ELR (cell line): Measurements from ENCODE around the gene SPINT1.

Experiments used
- DNase-seq: peaks from one replicate; pipeline ENCODE4 v3.0.0-alpha.2; 2015; ENCODE audit warnings: low read depth

The SPINT1 gene

DNA sequence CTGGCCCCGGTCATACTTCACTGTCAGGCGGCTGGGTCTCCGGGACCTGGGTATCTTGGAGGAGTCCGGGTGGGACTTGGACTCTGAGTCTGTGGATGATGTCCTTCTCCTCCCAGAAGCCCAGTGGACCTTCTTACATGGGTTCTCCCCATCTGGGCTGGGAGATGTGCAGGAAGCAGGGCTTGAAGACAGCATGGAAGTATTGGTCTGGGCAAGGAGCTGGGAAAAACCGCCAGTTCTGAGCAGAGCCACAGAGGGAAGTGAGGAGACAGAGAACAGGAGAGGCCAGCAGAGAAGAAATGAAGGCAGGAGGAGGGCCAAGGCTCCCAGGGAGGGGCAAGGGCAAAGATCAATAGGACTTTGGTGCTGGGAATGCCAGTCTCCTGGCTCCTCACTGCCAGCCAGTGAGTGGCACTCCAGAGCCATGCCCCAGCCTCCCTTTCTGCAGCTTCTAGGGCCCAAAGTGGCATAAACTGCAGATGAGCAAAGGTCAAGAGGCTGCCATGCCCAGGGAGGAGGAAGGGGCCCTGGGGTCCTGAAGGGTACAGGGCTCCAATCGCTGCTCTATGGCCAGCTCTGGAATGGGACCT, 15.3 kb upstream of the SPINT1 start, which contains the start of gene PPP1R14D:
TSS of gene PPP1R14D (minus strand) at position 262 of the 590 bp plus-strand sequence. CDS start at position 195, 67 bp downstream.
- no peak for DNase-seq

DNA sequence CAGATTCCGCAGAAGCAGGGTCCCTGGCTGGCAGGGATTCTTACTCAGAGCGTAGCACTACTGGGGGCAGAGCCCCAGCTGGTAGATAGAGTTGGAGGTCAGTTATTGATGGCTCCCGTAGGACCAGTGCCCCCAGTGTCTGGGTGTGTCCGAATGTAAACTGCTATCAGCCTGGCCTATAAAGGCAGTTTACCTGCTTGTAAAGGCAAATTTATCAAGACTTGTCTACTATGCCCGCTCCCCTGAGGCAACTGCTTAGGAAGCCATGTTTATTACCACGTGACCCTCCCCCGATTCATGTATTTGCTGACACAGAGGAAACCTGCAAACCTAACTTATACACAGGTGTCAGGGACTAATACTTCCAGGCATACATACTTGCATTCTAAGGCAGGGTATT, 14.7 kb upstream of the SPINT1 start:
- DNase-seq = no peak

- no peak for DNase-seq
Measured at GRCh38 chr15:40830884-40831283, 13.0 kb upstream of the SPINT1 start.

DNA sequence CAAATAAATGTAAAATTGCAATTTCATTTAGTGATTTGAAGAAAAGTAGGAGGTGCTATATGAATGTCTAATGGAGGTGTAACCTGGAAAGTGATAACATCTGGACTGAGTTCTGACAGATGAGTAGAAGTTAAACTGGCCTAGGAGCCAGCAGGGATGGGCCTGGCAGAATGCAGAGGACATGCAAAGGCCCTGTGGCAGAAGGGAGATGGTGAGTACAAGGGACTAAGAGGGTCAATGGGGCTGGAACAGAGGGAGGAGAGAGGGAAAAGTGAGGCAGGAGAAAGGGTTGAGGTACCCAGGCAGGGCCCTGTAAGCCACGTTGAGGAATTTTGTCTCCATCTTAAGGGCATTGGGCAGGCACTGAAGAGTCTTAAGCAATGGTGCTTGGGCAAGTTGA, 12.0 kb upstream of the SPINT1 start:
- DNase-seq = no peak

- no peak for DNase-seq
Measured at GRCh38 chr15:40832903-40833302, 10.9 kb upstream of the SPINT1 start.

DNA sequence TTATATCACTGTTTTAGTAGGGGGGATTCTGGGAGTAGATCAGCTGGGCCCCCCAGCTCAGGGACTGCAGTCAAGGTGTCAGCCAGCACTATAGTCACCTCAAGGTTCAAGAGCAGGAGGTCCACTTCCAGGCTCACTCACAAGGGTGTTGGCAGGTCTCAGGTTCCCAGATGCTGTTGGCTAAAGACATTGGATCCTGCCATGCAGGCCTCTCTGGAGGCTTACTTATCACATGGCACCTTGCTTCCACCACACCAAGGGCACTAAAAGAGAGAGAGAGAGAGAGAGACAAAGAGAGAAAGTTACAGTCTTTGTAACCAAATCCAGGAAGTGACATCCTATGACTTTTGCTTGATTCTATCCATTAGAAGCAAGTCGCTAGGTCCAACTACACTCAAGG, 7.8 kb upstream of the SPINT1 start:
- DNase-seq = no peak

DNA sequence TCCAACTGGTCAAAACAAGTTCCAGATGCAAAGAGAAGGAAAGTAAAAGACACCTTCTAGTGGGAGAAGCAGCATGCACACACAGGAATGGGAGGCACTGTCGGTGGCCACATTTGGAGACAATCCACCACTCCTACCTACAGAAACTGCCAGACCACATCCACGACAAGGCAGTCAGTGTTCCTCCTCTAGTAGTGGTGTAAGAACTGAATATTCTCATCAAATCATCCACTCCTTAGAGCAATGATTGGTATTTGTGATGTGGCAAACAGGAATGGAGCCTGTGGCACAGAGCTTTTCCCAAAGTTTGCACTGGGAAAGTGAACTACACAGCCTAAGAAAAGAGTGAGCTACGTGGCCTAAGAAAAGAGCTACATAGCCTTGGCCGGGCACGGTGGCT, 5.1 kb upstream of the SPINT1 start:
- DNase-seq = no peak

- DNase-seq = no peak
Measured at GRCh38 chr15:40841741-40842140, 2.1 kb upstream of the SPINT1 start.

GRCh38 chr15:40843261-40843884, 475 bp upstream of the SPINT1 start:
- DNase-seq = no peak

GRCh38 chr15:40844696-40845030, 815 bp downstream of the SPINT1 start:
- DNase-seq = peak; percentile 31

DNA sequence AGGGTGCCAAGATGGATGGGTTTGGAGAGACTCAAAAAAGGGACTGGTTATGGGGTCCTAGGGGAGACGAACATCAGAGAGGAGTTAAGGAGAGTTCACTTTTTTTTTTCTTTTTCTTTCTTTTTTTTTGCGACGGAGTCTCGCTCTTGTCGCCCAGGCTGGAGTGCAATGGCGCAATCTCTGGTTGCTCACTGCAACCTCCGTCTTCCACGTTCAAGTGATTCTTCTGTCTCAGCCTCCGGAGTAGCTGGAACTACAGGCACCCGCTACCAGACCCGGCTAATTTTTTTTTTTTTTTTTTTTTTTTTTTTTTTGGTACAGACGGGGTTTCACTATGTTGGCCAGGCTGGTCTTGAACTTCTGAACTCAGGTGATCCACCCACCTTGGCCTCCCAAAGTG, 1.2 kb downstream of the SPINT1 start:
- no peak for DNase-seq

DNA sequence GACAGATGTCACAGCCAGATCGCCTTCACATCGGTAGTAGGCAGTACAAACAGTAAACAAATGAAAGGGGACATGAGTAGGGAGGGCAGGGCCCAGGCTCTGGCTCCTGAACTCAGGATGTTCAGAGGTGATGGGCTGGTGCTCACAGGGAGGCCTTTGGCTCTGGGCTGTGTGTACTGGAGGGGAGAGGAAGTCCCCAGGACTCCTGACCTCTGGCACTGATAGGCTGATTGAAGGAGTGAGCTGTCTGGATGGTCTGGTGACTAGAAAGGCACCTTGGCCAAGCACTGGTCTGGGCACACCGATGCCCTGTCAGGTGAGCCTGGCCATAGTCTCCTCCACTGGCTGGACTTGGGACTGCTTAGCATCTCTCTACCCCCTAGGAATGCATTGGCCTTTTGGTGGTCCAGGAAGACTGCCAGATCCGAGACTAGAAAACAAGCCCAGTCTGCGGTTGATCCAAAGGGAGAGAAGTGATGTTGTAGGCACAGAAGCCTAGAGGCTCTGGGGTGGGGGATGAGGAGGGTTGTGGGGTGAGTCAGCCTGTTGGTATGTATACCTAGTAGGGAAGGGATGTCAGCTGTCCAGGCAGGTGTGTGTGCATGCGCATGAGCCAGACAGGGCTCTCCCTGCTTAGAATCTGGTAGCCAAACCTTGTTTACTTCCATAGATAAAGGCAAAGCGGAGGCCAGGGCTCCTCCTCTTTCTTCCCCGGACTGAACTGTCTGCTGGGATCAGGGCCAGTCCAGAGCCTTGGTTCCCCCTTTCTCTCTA, 1.9 kb downstream of the SPINT1 start:
- peak; percentile 17 for DNase-seq

- DNase-seq = peak; percentile 16
Measured at GRCh38 chr15:40846841-40847222, 3.0 kb downstream of the SPINT1 start.

GRCh38 chr15:40847223-40847961, 3.5 kb downstream of the SPINT1 start:
- DNase-seq = peak; percentile 48

DNA sequence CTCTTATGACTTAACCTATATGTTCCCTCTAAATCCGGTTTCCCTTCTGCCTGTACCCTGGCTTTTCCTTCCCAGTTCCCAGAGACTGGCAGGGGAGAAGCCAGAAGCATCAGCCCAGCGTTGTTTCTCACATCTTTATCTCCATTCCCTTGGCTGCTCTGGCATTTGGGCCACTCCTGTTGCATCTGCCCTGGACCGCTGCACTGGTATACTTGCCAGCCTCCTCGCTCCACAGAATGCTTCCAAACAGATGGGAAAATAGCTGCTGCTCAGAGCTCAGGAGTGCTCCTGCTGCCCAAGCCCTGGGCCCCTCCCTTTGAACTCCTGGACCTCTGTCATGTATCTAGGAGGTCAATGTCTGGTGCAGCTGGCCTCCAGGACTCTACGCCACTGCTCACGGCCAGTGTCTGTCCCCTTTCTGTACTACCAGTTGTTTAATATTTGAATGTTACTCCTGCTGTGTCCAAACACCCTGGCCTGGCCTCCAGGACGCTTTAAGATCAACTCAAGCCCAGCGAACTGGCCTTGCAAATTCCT, 6.8 kb downstream of the SPINT1 start:
- DNase-seq = no peak

DNA sequence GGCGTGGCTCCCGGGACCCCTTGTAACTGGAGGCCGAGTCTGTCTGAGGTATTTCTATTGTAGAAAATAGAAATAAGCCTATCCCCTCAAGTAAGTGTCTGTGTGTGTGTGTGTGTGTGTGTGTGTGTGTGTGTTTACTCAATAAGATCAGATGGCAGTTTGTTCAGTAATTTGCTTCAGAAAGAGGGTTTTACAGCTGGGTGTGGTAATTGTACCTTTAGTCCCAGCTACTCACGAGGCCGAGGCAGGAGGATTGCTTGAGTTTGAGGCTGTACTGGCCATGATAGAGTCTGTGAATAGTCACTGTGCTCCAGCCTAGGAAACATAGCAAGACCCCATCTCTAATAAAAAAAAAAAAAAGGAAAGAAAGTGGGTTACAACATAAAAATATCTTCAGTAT, 8.7 kb downstream of the SPINT1 start:
- DNase-seq = no peak

DNA sequence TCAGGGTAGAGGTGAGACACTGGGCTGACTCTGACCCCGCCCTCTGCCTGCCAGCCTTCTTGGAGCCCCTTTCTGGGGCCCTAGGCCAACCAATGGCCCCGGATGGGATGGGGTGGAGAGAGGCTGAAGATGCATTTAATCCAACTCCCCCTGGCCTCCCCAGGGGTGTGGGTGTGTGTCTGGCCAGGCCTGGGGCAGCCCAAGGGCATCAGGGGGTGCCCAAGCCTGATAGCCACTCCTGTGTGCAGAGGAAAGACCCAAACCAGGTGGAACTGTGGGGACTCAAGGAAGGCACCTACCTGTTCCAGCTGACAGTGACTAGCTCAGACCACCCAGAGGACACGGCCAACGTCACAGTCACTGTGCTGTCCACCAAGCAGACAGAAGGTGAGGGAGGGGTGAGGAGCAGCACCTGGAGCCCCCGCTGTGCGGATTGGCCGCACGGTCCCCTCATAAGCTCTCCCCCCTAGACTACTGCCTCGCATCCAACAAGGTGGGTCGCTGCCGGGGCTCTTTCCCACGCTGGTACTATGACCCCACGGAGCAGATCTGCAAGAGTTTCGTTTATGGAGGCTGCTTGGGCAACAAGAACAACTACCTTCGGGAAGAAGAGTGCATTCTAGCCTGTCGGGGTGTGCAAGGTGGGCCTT, 9.5 kb downstream of the SPINT1 start:
- no peak for DNase-seq

DNA sequence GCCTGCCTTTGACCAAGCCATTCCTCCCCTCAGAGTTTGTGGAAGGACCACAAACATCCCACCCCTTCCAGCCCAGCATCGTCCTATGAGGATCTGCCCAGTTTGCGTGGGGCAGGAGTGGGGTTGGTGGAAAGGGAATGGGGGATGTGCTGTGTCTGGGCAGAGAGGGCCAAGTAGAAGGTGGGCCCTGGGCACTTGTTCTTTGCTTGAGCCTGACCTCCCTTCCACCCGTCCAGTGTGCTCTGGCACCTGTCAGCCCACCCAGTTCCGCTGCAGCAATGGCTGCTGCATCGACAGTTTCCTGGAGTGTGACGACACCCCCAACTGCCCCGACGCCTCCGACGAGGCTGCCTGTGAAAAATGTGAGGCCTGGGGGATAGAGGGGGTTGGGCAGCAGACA, 10.3 kb downstream of the SPINT1 start:
- DNase-seq = no peak

DNA sequence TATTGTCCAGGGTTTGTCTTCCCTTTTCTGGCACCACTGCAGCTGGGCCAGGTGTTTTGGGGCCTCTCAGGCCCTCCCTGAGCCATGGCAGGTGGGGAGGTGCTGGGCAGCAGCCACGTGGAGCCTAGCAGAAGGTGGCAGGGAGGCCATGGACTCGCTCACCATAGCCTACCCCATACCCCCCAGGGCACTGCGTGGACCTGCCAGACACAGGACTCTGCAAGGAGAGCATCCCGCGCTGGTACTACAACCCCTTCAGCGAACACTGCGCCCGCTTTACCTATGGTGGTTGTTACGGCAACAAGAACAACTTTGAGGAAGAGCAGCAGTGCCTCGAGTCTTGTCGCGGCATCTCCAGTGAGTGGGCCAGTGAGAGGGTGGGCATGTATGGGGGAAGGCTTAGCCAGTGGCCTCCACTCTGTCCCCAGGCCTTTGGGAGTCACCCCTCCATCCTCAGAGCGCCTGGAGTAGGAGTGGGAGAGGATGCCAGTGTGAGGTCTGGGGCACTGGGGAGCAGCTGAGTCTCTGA, 11.9 kb downstream of the SPINT1 start:
- DNase-seq = no peak

DNA sequence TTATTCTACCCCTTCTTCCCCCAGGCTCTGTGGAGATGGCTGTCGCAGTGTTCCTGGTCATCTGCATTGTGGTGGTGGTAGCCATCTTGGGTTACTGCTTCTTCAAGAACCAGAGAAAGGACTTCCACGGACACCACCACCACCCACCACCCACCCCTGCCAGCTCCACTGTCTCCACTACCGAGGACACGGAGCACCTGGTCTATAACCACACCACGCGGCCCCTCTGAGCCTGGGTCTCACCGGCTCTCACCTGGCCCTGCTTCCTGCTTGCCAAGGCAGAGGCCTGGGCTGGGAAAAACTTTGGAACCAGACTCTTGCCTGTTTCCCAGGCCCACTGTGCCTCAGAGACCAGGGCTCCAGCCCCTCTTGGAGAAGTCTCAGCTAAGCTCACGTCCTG, 12.9 kb downstream of the SPINT1 start:
- DNase-seq = no peak

DNA sequence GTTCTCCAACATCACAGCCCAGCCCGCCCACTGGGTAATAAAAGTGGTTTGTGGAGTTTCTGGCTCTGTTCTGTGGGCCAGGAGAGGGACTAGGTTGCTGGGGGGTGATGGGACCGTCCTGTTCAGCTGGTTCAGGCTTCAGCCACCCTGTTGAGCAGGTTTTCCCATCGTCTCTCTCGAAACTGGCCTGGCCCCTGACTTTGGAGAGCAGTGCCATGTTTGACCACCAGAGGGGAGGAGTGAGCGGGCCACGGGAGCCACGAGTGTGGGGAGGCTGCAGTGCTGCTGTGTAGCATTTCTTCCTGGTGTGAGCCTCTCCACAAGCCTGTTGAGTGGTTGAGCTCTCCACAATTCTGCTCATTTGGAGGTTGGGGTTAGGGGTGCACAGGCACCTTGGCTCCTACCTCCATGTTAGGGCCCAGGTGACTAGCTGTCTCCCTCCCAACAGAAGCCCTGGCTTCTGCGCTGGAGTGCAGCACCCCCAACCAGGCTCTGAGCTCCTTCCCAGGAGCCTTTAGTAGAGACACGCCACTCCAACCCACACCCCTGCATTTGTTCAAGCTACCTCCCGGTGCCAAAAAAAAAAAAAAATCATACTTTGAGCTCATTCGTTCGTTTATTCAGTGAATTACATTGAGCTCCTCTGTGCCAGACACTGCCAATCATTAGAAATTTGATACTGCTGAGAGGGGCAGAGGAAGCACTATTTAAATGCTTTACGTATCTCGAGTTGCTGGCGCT, 13.9 kb downstream of the SPINT1 start:
- DNase-seq = peak; percentile 67
